HG02610 (cell line): ENCODE data around the gene KCND3.

ENCODE experiments used
- ATAC-seq: cut with Tn5 transposase; IDR thresholded peaks from one replicate; pipeline ENCODE4 v1.9.1; 2021; ENCODE audit warnings: mild to moderate bottlenecking, moderate library complexity; ENCODE audit not compliant: unreplicated experiment

KCND3 gene

DNA sequence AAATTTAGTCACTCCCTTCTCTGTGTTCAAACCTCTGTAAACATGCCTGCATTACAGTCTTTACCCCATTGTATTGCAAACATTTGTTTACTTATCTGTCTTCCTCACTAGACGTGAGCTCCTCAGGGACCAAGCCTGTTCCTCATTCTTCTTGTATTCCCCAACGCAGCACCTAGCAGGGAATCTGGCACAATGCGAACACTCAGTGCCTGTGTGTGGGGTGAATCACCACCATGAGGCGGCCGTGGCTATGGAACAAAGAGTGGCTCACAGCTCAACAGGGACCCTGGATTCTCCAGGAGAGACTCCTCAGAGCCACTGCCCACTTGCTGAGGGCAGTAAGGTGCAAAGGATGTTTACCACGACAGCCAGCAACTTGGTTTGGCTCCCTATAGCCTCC, 137.9 kb downstream of the KCND3 start:
- ATAC-seq: no peak

DNA sequence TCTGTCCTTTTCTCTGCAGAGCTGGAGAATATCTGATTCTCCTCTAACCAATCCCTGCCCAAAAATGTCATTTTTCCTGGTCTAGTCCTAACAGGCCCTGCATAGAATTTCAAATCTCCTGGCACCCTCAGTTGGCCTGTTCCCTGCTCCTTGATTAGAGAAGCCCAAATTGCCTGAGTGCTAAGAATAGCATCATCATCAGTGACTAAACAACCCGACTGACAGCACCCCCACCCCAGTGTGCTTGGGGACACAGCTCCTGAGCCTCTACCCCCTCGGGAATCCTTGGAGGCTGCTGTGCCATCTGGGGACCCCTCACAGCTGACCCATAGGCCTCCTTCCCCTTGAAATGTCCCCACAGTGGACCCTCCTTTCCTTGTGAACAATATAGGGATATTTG, 139.4 kb downstream of the KCND3 start:
- no peak for ATAC-seq

DNA sequence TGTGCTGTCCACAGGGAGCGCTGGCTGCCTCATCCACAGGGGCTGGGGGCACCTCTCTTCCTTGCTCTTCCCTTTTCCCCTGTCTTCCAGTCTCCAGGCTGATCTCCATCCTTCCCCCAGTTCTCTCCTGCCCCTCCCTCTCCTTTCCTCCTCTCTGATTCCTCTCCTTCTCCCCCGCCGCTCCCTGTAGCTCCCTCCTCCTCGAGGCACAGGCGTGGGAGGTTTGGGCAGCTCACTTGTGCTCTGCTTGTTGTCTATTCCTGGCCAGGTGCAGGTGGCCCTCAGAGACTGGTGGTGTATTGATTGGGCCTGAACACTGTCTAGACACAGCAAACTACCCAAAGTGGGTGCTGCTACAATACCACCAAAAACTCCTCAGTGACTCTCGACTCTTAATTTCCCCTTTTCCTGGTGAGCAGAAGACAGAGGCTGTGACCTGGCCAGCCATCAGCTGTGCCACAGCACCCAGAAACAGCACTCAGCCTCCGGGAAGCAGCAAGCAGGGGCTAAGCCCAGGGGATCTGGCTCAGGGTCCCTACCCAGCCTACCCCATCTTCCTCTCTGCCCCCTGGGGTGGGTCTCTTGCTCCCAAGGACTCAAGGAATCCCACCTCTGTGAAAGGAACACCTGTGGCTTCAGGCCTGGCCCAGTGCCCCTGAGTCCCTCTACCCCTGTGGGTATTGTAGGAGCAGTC, 140.5 kb downstream of the KCND3 start:
- no peak for ATAC-seq

DNA sequence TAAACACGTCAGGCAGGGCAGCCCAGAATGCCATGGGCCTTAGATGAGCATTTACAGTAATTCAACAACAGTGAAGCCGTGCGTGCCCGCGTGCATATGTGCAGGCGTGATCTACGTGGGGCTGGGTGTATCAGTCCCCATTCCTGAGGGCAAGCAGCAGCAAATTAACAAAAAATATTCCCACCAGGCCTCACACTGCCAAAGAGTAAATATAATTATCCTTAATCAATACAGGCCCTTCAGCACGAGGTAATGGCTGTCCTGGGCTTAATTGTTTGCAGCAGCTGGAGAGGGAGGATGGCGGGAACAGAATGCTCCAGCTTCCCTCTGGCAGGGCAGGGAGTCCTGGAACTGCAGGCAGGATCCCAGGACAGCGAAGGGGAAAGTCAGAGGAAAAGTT, 142.0 kb downstream of the KCND3 start:
- no peak for ATAC-seq

DNA sequence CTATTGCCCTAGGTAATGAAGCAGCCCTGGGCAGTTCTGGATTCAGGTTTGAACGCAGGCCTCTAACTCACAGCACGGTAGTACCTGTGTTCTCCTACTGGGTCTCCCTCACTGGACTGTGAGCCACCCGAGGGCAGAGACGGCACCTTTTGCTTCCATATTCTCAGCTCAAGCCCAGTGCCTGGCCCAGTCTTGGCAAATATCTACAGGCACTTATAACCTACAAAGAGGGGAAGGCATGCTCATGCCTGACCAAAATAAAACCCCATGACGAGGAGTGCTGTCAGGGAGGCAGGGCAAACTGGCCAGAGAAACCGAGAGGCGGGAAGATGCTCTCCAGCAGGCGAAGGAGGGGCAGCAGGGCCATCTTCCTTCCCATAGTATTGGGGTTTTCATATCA, 142.6 kb downstream of the KCND3 start:
- no peak for ATAC-seq

DNA sequence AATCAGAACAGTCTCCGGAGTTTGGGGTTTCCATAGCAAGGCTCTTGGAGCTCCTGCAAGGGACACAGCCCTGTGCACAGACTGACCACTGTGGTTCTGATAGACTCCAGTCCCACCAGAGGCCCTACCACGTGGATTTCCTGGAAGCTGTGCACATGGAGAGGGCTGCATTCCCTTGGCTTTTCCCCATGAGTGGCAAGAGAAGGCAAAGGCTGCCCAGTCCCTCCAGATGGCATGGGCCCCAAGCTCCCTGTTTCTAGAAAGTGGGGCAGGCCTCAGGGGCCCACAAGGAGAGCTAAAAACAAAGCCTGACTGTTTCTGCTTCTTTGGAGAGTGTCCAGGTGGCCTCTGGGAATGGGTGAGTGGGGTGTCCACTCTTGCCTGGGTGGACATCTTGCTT, 146.3 kb downstream of the KCND3 start:
- no peak for ATAC-seq

DNA sequence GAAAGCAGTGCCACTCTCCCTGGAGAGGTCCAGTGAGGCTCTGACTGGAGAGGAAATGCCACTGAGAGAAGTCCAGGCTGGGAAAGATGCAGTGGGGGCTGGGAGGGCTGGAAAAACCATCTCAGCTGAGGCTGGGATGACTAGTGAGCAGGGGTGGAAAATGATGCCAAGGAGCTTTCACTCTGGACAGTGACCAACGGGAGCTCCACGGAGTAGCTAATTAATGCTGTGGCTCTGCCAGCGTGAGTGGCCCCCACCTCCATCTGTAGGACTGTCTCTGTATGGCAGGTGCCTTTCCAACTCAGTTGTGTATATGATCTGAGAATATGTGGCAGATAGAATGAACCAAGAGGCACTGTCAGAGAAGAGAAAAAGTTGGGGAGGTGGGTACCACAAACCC, 147.1 kb downstream of the KCND3 start:
- ATAC-seq: no peak

DNA sequence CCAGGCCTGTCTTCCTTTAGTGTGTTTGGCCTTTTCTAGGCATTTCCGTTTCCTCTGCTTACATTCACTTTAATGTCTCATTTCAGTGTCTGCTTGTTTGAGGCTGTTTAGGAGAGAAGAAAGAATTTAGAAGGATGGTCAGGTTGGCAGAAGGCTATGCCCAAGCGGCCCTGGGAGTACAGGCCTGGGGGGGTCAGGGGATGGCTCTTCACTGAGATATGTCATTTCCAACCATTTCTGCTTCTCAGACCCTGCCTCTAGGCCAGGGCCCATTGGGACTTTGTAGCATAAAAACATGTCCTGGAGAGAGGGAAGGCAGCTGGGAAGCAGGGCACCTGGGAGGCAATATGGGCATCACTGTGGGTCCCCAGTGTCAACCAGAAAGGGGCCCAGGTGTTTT, 147.7 kb downstream of the KCND3 start:
- ATAC-seq: no peak

DNA sequence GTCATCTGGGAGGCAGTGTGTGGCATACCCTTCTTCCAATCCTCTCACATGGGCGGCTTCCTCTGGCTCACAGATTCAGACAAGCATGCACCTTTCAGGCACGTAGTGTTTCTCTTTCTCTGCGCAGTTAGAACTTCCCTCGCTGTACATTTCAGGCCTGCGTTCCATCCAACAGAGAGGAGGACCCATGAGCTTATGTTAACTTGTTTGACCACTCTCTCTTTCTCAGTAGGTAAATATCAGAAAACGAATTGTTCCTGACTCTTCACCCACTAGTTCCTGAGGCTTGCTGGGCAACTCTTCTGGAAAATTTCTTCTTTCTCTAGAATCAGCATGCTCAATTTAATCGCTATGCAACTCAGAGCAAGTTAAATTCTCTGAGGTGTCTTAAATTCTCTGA, 148.3 kb downstream of the KCND3 start:
- ATAC-seq: no peak

DNA sequence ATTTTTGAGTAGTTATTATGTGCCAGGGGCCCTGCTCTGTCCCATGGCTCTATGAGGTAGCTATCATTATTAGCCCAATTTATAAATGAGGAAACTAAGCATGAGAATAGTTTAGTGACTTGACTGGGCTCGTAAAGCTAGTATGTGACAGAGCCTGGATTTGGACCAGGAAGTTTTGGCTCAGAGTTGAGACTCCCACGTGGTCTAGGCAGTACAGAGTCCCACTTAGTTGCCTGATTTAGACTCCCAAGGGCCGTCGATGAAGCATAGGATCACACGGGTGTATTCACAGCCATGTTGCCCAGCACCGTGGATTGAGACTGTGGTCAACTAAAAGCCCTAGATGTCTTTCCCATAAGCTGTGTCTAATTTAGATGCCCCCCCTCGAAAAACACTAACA, 152.1 kb downstream of the KCND3 start:
- ATAC-seq: no peak

DNA sequence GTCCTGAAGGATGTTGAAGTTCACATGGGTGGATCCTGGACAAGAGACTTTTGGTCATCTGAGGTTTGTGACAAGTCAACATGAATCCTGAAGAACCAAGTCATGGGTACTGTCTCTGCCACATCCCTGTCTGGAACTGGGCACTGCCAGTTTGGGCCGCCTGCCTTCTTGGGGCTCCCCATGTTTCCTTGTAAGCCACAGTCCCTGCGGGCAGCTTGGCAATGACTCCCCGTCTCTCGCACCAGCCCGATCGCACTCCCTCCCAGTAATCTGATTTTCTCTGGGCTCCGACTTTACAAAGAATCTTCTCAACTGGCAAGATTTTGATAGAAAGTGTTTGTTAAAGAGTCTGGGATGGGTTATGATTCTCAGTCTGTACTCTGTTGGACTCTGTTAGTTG, 153.4 kb downstream of the KCND3 start:
- no peak for ATAC-seq

DNA sequence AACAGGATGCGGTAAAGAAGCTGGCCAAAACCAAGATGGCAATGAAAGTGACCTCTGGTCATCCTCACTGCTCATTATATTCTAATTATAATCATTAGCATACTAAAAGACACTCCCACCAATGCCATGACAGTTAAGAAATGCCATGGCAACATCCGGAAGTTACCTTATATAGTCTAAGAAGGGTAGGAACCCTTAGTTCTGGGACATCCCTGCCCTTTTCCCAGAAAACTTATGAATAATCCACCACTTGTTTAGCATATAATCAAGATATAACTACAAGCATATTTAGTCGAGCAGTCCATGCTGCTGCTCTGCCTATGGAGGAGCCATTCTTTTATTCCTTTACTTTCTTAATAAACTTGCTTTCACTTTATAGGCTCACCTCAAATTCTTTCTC, 154.0 kb downstream of the KCND3 start:
- no peak for ATAC-seq

DNA sequence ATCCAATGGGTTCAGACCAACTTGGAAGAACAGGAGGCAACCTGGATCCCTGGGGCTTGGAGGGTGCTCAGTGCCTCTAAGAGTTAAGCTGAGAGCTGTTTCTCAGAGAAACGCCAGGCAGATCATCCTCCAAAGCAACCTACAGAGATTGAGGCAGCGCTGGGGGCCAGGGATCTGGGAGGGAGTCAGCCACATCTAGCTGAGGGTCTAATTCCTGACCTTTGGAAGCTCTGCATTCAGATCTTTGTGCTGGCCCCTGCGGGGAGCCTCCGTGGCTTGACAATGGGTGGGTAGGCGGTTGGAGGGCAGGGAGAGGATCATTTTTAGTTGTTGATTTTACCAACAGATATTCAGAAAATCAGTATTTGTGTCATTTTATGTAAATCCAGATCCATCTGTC, 154.5 kb downstream of the KCND3 start:
- ATAC-seq: no peak

DNA sequence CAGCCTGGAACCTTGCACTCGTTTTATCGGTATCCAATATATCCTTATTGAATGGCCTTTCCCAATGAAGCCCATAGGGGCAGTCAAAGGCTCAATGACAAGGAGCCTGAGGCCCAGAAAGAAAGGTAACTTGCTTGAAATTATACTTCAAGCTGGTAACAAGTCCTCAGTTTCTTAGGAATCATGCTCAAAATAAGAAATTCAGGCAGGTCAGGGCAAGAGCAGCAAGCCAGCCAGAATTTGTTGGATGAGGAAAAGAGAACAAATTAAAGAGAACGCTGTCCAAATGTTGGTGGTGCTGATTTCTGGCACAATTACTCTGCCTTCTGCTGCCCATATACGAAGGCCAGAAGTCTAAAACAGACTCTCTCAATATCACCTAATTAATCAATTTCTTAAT, 156.1 kb downstream of the KCND3 start:
- no peak for ATAC-seq

DNA sequence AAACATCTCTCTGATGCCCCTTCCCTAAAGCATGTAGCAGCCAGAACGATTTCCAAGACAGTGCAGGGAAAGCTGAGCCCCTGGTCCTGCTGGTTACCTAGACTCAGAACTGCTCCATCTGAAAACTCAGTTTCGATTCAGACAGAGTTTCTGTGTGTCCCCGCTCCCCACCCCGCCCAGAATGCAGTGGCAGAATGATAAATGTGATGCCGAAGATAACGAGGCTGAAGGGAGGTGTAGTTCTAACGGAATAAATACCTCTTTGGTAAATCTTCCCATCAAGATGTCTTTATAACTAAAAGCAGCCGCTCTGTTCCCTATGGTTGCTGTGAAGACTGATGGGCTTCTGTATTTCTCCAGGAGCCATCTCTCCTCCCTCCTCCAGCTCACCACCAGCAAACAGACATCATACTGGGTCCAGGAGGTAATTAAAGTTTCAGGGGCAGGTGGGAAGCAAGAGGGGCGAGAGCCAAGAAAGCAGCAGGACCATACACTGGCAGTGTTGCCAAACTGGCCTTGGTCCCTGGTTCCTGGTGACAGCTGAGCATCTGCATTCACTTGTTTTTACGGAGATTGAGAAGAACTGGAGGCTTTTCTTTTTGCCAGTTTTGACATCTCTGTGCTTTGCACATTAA, 156.8 kb downstream of the KCND3 start:
- no peak for ATAC-seq

DNA sequence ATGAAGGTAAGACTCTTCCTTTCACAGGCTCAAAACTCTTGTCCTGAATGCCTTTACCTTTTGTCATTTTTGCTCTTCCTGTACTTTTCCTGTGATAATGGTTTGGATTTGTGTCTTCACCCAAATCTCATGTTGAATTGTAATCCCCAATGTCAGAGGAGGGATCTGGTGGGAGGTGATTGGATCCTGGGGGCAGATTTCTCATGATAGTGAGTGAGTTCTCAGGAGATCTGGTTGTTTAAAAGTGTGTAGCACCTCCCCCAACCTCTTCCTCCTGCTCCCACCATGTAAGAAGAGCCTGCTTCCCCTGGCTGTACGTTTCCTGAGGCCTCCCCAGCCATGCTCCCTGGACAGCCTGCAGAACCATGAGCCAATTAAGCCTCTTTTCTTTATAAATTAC, 158.3 kb downstream of the KCND3 start:
- no peak for ATAC-seq

DNA sequence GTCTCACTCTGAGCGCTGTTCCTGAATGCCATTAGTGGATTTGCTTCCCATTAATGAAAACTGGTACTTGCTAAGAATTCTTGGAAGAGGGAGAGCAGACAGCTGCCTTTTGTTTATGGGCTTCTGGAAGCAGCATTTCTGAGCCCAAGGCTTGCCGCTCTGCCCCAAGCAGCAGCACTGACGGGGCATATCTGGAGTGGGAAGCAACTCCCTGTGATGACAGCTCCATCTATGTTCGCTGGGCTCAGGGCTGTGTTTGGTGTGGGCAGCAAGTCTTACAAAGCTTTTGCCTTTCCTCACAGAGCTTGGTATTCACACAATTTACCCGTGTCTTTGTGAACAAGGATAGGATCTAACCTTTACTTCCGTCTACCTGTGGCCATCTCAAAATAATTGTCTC, 161.5 kb downstream of the KCND3 start:
- ATAC-seq: no peak

DNA sequence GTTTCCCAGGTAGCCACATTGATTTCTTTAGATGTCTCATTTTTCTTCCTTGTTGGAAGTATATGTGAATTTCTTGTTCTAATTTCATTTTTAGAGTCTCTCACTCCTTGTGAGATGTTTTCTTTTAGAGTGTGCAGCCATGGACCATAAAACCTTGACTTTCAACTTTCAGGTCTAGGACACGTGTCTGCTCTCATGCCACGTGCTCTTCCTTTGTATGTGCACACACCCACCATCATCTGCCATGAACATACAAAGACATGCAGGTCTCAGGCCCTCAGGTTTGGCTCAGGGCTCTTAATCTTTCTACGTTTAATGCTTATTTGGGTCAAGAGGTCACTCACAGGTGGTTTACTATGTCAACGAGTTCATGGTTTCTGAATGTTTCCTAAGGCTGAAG, 163.2 kb downstream of the KCND3 start:
- ATAC-seq: no peak

DNA sequence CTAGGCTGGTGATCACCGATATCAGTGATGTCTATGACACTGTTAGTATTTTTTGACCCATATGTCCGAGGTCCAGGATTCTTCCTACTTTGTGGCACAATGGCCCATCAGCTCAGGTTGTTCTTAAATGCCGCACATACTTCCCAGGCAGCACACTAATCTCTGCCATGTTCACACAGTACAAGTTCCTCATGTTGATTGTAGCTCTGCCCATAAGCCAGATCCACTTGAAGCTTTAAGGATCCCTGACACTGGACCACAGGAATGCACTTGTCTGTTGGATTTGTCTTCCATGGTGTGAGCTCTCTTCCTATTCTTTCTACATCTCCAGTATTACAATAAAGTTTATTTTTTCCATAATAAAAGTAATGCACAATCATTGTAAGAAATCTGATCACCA, 164.3 kb downstream of the KCND3 start:
- no peak for ATAC-seq

DNA sequence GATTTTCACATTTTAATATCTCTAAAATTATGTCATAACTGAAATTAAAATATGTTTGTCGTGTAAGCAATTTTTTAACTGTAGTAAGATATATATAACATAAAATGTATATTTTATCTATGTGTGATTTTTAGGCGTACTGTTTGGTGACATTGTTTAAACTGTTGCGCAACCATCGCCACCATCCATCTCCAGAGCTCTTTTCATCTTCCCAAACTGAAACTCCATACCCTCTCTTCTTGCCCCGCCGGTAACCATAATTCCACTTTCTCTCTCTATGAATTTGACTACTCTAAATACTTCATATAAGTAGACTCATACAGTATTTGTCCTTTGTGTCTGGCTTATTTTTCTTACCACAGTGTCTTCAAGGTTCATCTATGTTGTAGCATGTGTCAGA, 167.3 kb downstream of the KCND3 start:
- no peak for ATAC-seq

DNA sequence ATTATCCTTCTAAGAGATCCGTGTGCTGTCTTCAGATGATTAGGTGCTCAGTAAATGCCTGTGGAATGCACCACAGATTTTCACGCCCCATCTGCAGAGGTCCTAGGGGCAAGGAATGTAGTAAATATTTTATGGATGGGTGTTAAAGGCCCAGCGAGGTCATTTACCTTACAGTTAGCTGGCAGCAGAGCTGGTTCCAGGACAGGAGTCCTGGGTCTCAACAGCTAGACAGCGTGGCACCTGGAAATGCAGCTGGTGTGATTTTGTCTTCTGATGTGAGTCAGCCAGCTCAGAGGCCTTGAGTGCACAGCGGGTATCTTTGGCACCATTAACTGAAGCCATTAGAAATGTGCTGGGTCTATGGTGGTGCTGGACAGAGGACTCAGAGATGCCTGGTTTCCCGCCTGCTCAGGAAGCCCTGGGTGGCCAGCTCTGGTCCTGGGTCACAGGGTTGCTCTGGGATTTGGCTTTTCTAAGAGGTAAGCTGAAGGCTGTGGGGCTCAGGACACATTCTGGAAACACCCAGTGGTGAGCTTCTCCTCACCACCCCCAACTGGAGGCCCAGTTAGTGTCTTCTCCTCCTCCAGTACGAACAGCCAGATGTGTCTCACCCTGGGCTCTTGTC, 168.2 kb downstream of the KCND3 start:
- ATAC-seq: no peak

DNA sequence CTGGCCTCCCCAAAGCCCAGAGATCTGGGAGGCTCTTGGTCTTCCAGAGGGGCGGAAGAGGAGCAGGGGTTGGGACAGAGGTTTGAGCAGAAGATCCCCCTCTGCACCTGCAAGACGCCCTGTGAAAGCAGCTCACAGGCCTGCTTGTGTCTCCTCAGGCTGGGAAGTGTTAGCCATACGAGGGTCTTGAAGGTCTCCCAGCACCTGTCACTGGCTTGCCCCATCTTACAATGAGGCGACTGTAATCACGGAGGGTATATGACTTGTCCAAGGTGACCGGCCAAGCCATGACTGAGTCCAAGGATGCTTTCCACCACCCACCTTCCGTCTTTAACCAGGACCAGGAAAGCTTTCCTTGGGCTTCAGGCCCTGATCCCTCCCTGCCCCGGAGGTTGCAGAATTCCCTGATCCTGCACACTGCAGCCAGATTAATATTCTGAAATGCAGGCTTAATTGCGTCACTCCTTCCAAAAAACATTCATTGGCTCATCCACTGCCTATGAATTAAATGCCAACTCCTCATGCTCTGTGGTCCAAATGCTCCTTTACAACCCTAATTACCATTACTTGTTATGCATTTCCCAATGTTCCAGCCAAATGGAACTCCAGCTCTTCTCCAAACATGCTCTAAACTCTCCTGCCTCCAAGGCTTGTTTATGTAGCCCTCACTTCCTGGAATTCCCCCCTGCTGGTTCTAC, 169.8 kb downstream of the KCND3 start:
- no peak for ATAC-seq
